Small intestine (tissue), 7 donors: ENCODE data around the gene UPB1. TPM values are rescaled to one million over a fixed set of nuclear protein-coding genes. Genes with fewer than 3 reads are reported as not detected.
A peak's percentile ranks its signal among the peaks of the same experiment; 100 is the strongest.
"Not testable (repeated sequence)": the region's sequence is repeated elsewhere in the genome, so short reads cannot be mapped to it uniquely, and the experiment has no call there.

ENCODE experiments used
- DNase-seq, 2 donors: peaks; one replicate each; pipeline versions ENCODE4 v3.0.0 to v3.0.0-alpha.2; 2013
- FAIRE-seq: peaks from 2 replicates; lab custom pipeline; 2012; peaks lifted over from hg19 to GRCh38; lab: Jason Lieb, UNC
- H3K27ac ChIP-seq, 3 donors: one replicate each; pipeline ENCODE4 v1.5.1; 2013; ENCODE audit warnings: low read length in 2 of 3, mild to moderate bottlenecking in 2 of 3, control low read depth in 1 of 3, inconsistent platforms in 1 of 3, low read depth in 1 of 3, moderate library complexity in 1 of 3
- H3K27me3 ChIP-seq, 3 donors: one replicate each; pipeline ENCODE4 v1.6.1; 2013; ENCODE audit warnings: low read length in 3 of 3, inconsistent platforms in 1 of 3; ENCODE audit not compliant: control insufficient read depth in 3 of 3, insufficient read depth in 3 of 3
- H3K36me3 ChIP-seq, 3 donors: one replicate each; pipeline ENCODE4 v1.6.1; 2013; ENCODE audit warnings: low read length in 3 of 3, inconsistent platforms in 1 of 3, low read depth in 1 of 3, mild to moderate bottlenecking in 1 of 3, moderate library complexity in 1 of 3; ENCODE audit not compliant: control insufficient read depth in 3 of 3, insufficient read depth in 2 of 3
- H3K4me1 ChIP-seq, 3 donors: one replicate each; pipeline ENCODE4 v1.6.1; 2013; ENCODE audit warnings: low read length in 2 of 3, inconsistent platforms in 1 of 3, low read depth in 1 of 3, mild to moderate bottlenecking in 1 of 3, moderate library complexity in 1 of 3; ENCODE audit not compliant: control insufficient read depth in 3 of 3, insufficient read depth in 2 of 3
- H3K4me3 ChIP-seq, 3 donors: one replicate each; pipeline ENCODE4 v1.5.1; 2013; ENCODE audit warnings: low read length in 3 of 3, control low read depth in 1 of 3, inconsistent platforms in 1 of 3, low read depth in 1 of 3, mild to moderate bottlenecking in 1 of 3, moderate library complexity in 1 of 3
- H3K9me3 ChIP-seq, 2 donors: one replicate each; pipeline ENCODE4 v1.6.1; 2013; ENCODE audit warnings: low read depth in 1 of 2, low read length in 1 of 2; ENCODE audit not compliant: control insufficient read depth in 2 of 2, insufficient read depth in 1 of 2
- WGBS, 3 donors: extraction: QIAGEN DNeasy Blood & Tissue Kit; methylation state at CpG; one replicate each; pipeline ENCODE4 v1.1.7; 2013; 5-methylcytosine and 5-hydroxymethylcytosine counted together
- polyA plus RNA-seq, 4 donors: library from polyadenylated mRNA; stranded (reverse) in 3 of 4; unstranded in 1 of 4; fragments of 200-250 nt in 3 of 4; fragments of 120-200 nt in 1 of 4; gene quantifications; one replicate each; pipeline versions ENCODE4 v1.2.1 to v1.2.3, GENCODE V29; 2013
- donor health status: healthy with polysubstance abuse.
- donor health status: control.
- donor health status: control.
- donor health status: Bipolar disorder and iron deficiency.
- donor health status: healthy.

UPB1 gene
- polyA plus RNA-seq, 4 donors, result 0.12 to 11.2 (median 3.1) TPM

DNA sequence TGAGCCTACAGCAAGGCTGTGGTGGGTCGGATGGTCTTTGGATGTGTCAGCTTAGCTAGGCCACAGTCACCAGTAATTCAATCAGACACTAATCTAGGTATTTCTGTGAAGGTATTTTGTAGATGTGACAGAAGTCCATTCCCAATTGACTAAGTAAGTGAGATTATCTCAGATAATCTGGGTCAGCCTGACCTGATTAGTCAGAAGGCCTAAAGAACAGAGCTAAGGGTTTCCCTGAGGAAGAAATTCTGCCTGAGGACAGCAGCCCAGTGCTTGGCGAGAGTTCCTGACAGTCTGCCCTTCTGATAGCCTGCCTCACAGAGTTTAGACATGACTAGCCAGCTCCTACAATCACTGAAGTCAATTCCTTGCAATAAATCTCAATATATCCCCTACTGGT is 31.1 kb downstream of the UPB1 start:
- no peak for FAIRE-seq
- Histone ChIP-seq H3K27me3 (no peaks in the 10 kb centered on the region), H3K9me3 (no peaks in the 10 kb centered on the region), H3K27ac (no peak overlapping the region), H3K4me3 (no peak overlapping the region), H3K36me3 (peaks cover 0 to 5% (median 0%) of the 10 kb centered on the region in 3 donors), H3K4me1 (peaks cover 0 to 13% (median 0%) of the 10 kb centered on the region in 3 donors)
- no peak for DNase-seq
- WGBS, 3 donors, result 82 to 90% (median 88%) methylated on average over 2 of the region's 2 CpGs

DNA sequence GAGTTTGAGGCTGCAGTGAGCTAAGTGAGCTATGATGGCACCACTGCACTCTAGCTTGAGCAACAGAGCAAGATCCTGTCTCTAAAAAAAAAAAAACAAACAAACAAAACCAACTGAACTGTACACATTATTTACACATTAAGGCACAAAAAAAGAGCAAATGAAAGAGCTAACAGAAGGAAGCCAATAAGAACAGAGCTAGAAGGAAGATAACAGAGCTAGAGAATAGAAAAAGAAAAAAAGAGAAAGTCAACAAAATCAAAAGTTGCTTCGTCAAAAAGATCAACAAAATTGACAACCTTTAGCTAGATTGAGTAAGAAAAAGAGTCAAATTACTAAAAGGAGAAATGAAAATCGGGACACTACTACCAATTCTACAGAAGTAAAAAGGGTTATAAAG is 34.8 kb downstream of the UPB1 start:
- 66 to 85% (median 76%) methylated on average over 2 of the region's 2 CpGs for WGBS, 3 donors
- Histone ChIP-seq H3K4me3 (no peak overlapping the region), H3K27ac (no peak overlapping the region), H3K36me3 (peaks cover 0 to 5% (median 0%) of the 10 kb centered on the region in 3 donors), H3K9me3 (no peaks in the 10 kb centered on the region), H3K4me1 (peaks cover 0 to 15% (median 2%) of the 10 kb centered on the region in 3 donors), H3K27me3 (no peaks in the 10 kb centered on the region)
- FAIRE-seq, result no peak
- DNase-seq, result no peak

DNA sequence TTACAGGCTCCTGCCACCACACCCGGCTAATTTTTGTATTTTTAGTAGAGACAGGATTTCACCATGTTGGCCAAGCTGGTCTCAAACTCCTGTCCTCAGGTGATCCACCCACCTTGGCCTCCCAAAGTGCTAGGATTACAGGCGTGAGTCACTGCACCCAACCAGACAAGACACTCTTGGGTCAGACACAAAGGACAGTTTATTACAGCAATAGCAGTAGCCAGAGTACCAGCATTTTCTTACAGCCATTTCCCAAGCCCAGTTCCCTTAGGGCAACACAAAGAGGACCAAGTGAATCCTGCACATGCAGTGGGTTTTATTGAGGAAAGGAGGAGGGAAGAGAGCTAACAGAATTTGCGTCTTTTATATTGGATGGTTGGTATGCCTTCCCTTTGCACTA is 35.8 kb downstream of the UPB1 start:
- peak overlapping the region in 1 of 3 donors; percentile 3 for H3K27ac ChIP-seq
- peak in 1 of 2 donors; percentile 54 for DNase-seq
- H3K27me3 ChIP-seq, H3K4me3 ChIP-seq, H3K36me3 ChIP-seq, FAIRE-seq, H3K9me3 ChIP-seq: not testable (repeated sequence)
- 45 to 71% (median 69%) methylated on average over 3 of the region's 3 CpGs for WGBS, 3 donors
- H3K4me1 ChIP-seq, result peaks cover 0 to 15% (median 2%) of the 10 kb centered on the region in 3 donors

DNA sequence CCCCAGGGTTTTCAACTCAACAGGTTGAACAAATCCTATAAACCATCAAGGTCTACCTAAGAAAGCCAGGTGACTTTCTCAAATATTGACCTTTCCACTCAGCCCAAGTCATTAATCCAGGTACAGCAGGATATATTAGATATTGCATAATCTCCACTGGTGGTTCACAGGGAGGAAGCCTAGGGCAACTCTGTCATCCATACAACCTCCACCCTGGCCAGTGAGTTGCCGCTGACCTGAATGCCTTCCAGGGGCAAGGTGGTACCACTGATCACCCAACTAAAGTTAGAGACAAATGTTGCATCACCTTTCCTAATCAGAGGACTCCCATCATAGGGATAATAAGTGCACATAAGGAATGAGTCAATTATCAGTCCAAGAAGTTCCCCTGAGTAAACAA is 36.9 kb downstream of the UPB1 start:
- peaks cover 0 to 15% (median 2%) of the 10 kb centered on the region in 3 donors for H3K4me1 ChIP-seq
- 57 to 87% (median 86%) methylated on average over 1 of the region's 1 CpG for WGBS, 3 donors
- H3K27ac ChIP-seq, result no peak overlapping the region
- no peaks in the 10 kb centered on the region for H3K9me3 ChIP-seq
- no peak for FAIRE-seq
- peaks cover 0 to 3% (median 0%) of the 10 kb centered on the region in 3 donors for H3K36me3 ChIP-seq
- no peaks in the 10 kb centered on the region for H3K27me3 ChIP-seq
- no peak overlapping the region for H3K4me3 ChIP-seq
- peak; percentile 52 to 69 for DNase-seq

DNA sequence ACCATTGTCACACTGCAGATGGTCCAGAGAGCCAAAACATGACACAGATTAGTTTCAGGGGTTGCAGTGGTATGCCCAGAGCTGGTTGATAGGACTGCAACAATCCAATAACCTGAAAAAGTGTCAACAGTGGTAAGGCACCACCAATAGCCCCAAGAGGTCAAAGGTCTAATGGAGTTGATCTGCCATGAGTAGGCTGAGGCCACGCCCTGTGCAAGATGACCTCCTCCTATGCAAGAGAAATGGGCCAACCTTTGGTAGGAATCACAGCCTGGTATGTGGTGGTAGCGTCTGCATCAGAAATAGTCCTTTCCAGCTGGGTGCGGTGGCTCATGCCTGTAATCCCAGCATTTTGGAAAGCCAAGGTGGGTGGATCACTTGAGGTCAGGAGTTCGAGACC is 40.2 kb downstream of the UPB1 start:
- Histone ChIP-seq H3K4me1 (peaks cover 0 to 15% (median 2%) of the 10 kb centered on the region in 3 donors), H3K4me3 (no peak overlapping the region), H3K36me3 (peaks cover 0 to 25% (median 6%) of the 10 kb centered on the region in 3 donors), H3K27ac (no peak overlapping the region), H3K27me3 (no peaks in the 10 kb centered on the region), H3K9me3 (no peaks in the 10 kb centered on the region)
- FAIRE-seq (no peak), DNase-seq (peak in 1 of 2 donors; percentile 58)
- WGBS, 3 donors, result 84 to 95% (median 93%) methylated on average over 4 of the region's 4 CpGs

DNA sequence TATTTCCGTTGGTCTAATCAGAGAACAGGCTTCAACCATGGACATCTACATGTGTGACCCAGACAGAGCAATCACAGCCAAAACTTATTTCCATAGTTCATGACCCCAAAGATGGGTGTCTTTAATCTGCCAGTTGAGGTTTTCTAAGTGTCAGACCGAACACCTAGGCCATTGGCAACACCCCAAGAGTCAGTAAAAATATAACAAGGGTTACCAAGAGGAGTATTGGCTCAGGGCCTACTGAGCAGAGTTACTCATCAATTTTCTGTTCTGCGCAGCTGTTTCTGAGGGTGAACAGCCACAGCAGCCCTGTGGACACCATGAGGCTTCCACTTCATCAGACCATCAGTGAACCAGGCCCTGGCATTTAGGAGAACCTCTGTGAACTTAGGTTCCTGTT is 41.0 kb downstream of the UPB1 start:
- Histone ChIP-seq H3K4me3 (no peak overlapping the region), H3K9me3 (no peaks in the 10 kb centered on the region), H3K27ac (no peak overlapping the region), H3K4me1 (peaks cover 0 to 13% (median 2%) of the 10 kb centered on the region in 3 donors), H3K36me3 (peaks cover 0 to 32% (median 6%) of the 10 kb centered on the region in 3 donors), H3K27me3 (no peaks in the 10 kb centered on the region)
- DNase-seq (peak in 1 of 2 donors; percentile 42), FAIRE-seq (no peak)
- WGBS, 3 donors, result 36 to 78% (median 46%) methylated on average over 3 of the region's 3 CpGs

DNA sequence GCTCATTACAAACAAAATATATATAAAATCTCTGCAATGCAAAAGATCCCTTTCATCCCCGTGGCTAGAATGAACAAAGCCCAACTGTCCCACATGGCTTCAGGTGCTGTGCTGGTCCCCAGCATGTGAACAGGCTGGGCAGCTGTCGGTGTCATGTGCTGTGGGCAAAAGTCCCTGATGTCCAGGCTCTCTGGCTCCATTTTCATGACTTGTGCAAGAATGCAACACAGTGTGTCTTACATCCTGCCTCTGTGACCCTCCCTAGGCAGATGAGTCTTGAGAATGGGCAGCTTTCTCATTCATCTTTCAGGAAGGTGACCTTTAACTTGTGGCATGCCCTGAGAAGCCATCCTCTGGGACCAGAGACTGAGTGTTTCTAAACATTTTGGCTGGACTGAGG is 45.3 kb downstream of the UPB1 start:
- H3K36me3 ChIP-seq, result peaks cover 21 to 76% (median 37%) of the 10 kb centered on the region in 3 donors
- no peak for FAIRE-seq
- WGBS, 3 donors, result 74 to 85% (median 85%) methylated on average over 2 of the region's 2 CpGs

DNA sequence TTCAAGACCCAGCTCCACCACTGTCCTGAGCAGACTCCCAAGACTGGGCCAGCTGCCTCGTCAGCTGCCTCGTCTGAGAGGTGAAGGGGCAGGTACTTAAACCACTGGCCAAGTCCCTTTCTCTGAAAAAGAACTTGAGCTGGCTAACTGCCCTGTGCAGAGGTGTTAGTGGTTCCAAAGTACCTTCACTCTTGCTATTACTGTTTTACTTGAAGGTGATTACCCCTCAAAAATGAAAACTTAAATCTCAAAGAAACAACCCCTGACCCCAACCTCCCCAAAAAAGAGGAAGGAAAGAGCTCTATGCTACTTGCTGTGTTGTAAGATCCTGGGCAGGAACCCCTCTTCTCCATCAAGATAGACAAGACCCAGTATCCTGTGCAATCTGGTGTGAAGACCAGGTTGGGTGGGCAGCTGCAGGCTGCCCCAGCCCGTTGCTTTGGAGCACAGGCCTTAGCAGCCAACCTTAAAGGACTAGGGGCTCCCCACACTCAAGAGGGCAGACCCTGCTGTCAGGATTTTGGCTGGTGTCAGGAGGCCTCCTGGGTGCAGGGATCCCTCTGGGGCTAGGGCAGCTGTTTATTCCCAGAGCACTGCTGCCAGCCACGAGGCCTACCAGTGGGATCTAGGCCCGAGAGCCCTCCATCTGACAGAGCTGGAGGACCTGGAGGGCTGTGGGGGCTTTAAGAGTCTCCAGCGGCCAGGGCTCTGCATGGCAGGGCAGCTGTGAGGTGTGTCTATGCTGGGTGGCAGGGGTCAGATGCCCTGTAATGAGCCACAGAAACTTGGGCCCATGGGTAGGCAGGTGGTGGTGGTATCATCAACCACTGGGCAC is 46.8 kb downstream of the UPB1 start:
- no peak overlapping the region for H3K27ac ChIP-seq
- H3K4me1 ChIP-seq, result no peaks in the 10 kb centered on the region
- no peaks in the 10 kb centered on the region for H3K9me3 ChIP-seq

More for the DNA sequence above, 45.3 kb downstream of the UPB1 start:
- DNase-seq, result no peak
- no peak overlapping the region for H3K27ac ChIP-seq
- no peaks in the 10 kb centered on the region for H3K9me3 ChIP-seq
- H3K4me1 ChIP-seq, result no peaks in the 10 kb centered on the region
- no peak overlapping the region for H3K4me3 ChIP-seq
- no peaks in the 10 kb centered on the region for H3K27me3 ChIP-seq

More for the DNA sequence above, 46.8 kb downstream of the UPB1 start:
- Histone ChIP-seq H3K36me3 (peaks cover 30 to 87% (median 45%) of the 10 kb centered on the region in 3 donors), H3K27me3 (no peaks in the 10 kb centered on the region), H3K4me3 (no peak overlapping the region)
- DNase-seq (no peak), FAIRE-seq (no peak)
- 71 to 80% (median 78%) methylated on average over 6 of the region's 6 CpGs for WGBS, 3 donors
